ENCODE data around the gene METTL6.

- TF ChIP-seq, protein P1, sequence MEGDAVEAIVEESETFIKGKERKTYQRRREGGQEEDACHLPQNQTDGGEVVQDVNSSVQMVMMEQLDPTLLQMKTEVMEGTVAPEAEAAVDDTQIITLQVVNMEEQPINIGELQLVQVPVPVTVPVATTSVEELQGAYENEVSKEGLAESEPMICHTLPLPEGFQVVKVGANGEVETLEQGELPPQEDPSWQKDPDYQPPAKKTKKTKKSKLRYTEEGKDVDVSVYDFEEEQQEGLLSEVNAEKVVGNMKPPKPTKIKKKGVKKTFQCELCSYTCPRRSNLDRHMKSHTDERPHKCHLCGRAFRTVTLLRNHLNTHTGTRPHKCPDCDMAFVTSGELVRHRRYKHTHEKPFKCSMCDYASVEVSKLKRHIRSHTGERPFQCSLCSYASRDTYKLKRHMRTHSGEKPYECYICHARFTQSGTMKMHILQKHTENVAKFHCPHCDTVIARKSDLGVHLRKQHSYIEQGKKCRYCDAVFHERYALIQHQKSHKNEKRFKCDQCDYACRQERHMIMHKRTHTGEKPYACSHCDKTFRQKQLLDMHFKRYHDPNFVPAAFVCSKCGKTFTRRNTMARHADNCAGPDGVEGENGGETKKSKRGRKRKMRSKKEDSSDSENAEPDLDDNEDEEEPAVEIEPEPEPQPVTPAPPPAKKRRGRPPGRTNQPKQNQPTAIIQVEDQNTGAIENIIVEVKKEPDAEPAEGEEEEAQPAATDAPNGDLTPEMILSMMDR (optimal IDR thresholded peaks at IDR 0.05 in 1 of 3, IDR thresholded peaks at IDR 0.05 in 1 of 3, conservative IDR thresholded peaks at IDR 0.05 in 1 of 3; ENCODE audit: extremely low read depth in 1 of 3, insufficient read depth in 2 of 3, low read length in 3 of 3) = no peak
- TF ChIP-seq EZH2 (IDR thresholded peaks at IDR 0.05; ENCODE audit: low read length) = no peak
Measured at GRCh38 chr3:15453991-15454625, 26.8 kb upstream of the METTL6 start.
